Stimulated activated CD4-positive, alpha-beta T cell treated with anti-CD3 and anti-CD28 coated beads, Interleukin-4, amount 100 ng/mL, for 1 hour (primary cell): ENCODE measurements around the gene ZDHHC6.
"Not testable (repeated sequence)": the region's sequence is repeated elsewhere in the genome, so short reads cannot be mapped to it uniquely, and the experiment has no call there.

Experiments used
- DNase-seq: peaks from one replicate; pipeline ENCODE4 v3.0.0-alpha.2; 2020

ZDHHC6 gene

GRCh38 chr10:112388056-112388455, 58.7 kb downstream of the ZDHHC6 start:
- DNase-seq: not testable (repeated sequence)

GRCh38 chr10:112385201-112385600, 61.5 kb downstream of the ZDHHC6 start:
- no peak for DNase-seq

- no peak for DNase-seq
Observed at GRCh38 chr10:112384141-112384540, 62.6 kb downstream of the ZDHHC6 start.

- DNase-seq: no peak
Observed at GRCh38 chr10:112383325-112383724, 63.4 kb downstream of the ZDHHC6 start.

GRCh38 chr10:112382515-112383235, 64.0 kb downstream of the ZDHHC6 start:
- no peak for DNase-seq
